ENCODE data around the gene ADAMTS16. TPM values are rescaled to one million over a fixed set of nuclear protein-coding genes. Genes with fewer than 3 reads are reported as not detected.

Gene ADAMTS16
- total RNA-seq, 6 experiments from 2014 or later = 0.26 to 0.70 (median 0.50) TPM; not detected in 1

- peaks cover 14% of the 10 kb centered on the region for H3K27me3 Mint-ChIP-seq (ENCODE audit: insufficient read depth)
- H3K36me3 Mint-ChIP-seq (ENCODE audit: low read depth) = no peaks in the 10 kb centered on the region
- TF ChIP-seq CTCF (IDR thresholded peaks at IDR 0.05) = no peak
- no peak overlapping the region for H3K27ac Mint-ChIP-seq
- DNase-seq = no peak
- H3K4me1 Mint-ChIP-seq (ENCODE audit: low read depth) = peaks cover 2% of the 10 kb centered on the region
- no peak overlapping the region for H3K4me3 Mint-ChIP-seq
- H3K9me3 Mint-ChIP-seq = no peaks in the 10 kb centered on the region
Measured at GRCh38 chr5:5356765-5357164, 216.6 kb downstream of the ADAMTS16 start.

- Mint-ChIP-seq H3K36me3 (ENCODE audit: low read depth) (no peaks in the 10 kb centered on the region), H3K27ac (no peak overlapping the region), H3K4me3 (no peak overlapping the region), H3K9me3 (no peaks in the 10 kb centered on the region), H3K4me1 (ENCODE audit: low read depth) (no peaks in the 10 kb centered on the region), H3K27me3 (ENCODE audit: insufficient read depth) (peaks cover 22% of the 10 kb centered on the region)
- TF ChIP-seq CTCF (IDR thresholded peaks at IDR 0.05) = no peak
- no peak for DNase-seq
Measured at GRCh38 chr5:5359618-5360017, 219.5 kb downstream of the ADAMTS16 start.

GRCh38 chr5:5360363-5360940, 220.3 kb downstream of the ADAMTS16 start:
- Mint-ChIP-seq H3K36me3 (ENCODE audit: low read depth) (no peaks in the 10 kb centered on the region), H3K27ac (no peak overlapping the region), H3K4me1 (ENCODE audit: low read depth) (no peaks in the 10 kb centered on the region), H3K4me3 (no peak overlapping the region), H3K9me3 (no peaks in the 10 kb centered on the region), H3K27me3 (ENCODE audit: insufficient read depth) (peaks cover 28% of the 10 kb centered on the region)
- no peak for DNase-seq
- TF ChIP-seq CTCF (IDR thresholded peaks at IDR 0.05) = no peak

GRCh38 chr5:5360941-5361520, 220.9 kb downstream of the ADAMTS16 start:
- Mint-ChIP-seq H3K27me3 (ENCODE audit: insufficient read depth) (peaks cover 28% of the 10 kb centered on the region), H3K27ac (no peak overlapping the region), H3K36me3 (ENCODE audit: low read depth) (no peaks in the 10 kb centered on the region), H3K4me3 (no peak overlapping the region), H3K9me3 (no peaks in the 10 kb centered on the region), H3K4me1 (ENCODE audit: low read depth) (no peaks in the 10 kb centered on the region)
- TF ChIP-seq CTCF (IDR thresholded peaks at IDR 0.05) = no peak
- no peak for DNase-seq

GRCh38 chr5:5363045-5363444, 222.9 kb downstream of the ADAMTS16 start:
- no peak overlapping the region for H3K4me3 Mint-ChIP-seq
- no peak for DNase-seq
- no peaks in the 10 kb centered on the region for H3K36me3 Mint-ChIP-seq (ENCODE audit: low read depth)
- no peaks in the 10 kb centered on the region for H3K9me3 Mint-ChIP-seq
- H3K27ac Mint-ChIP-seq = no peak overlapping the region
- H3K27me3 Mint-ChIP-seq (ENCODE audit: insufficient read depth) = peaks cover 24% of the 10 kb centered on the region
- H3K4me1 Mint-ChIP-seq (ENCODE audit: low read depth) = no peaks in the 10 kb centered on the region
- TF ChIP-seq CTCF (IDR thresholded peaks at IDR 0.05) = no peak
